ENCODE data around the gene SSBP4.

SSBP4 gene

GRCh38 chr19:18446811-18447359 lies 27.7 kb downstream of the SSBP4 start:
- DNase-seq: no peak

DNA sequence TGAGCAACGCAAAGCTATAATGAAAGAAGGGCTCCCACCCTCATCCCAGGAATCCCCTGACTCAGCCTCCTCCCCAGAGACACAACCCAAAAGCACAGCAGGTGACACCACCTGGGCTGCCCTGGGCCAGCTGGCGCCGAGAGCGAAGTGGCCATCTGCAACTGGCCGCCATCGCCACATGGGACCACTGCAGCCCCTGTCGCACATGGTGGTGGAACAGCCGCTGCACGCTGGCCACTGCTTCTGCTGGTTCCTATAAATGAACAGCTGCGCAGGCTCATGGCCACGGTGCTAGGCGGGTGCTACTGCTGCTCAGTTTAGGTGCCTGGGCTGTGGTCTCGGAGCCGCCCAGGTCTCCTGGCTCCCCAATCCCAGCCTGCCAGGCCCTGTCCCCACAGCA lies 30.4 kb downstream of the SSBP4 start:
- DNase-seq: no peak

DNA sequence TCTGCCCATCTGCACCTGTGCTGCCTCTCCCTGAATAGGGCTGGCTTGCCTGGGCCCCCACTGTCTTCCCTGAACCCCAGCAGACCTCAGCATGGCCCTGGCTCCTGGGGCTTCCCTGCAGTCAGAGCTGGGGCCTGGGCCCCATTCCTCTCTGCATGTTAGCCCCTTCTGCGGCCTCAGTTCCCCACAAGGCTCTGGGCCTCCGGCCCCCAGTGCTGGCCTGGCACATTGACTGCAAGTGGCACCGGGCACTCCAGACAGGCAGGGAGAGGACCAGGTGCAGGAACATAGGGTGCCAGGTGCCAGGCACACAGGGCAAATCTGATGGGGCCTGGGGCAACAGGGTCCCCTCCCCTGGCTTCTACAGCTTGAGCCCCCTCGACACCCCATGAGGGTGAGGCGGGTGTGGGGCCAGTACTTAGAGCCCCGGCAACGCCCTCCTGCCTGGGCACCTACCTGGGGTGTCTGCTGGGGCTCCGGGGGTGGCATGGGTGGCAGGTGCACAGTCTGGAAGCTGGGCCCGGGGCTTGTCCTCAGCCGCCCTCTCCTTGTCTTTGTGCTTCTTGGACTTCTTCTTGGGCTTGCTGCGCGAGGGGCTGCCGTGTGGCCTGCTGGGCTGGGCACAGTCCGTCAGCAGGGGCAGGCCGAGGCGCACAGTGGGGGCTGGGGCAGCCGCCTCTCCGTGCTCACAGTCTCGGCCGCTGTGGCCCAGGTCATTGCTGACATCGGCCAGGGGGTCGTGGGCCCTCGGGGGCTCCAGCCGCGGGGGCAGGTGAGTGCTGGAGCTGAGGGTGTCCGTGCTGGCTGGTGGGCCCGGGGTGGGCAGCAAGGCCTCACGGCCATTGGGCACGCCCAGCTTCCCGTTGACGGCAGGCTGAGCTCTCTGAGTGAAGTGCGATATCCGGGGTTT lies 31.1 kb downstream of the SSBP4 start:
- no peak for DNase-seq

- DNase-seq: peak; percentile 92
These were observed 32.0 kb downstream of the SSBP4 start for GRCh38 chr19:18450931-18451836.

GRCh38 chr19:18452386-18452785 lies 33.2 kb downstream of the SSBP4 start:
- no peak for DNase-seq

DNA sequence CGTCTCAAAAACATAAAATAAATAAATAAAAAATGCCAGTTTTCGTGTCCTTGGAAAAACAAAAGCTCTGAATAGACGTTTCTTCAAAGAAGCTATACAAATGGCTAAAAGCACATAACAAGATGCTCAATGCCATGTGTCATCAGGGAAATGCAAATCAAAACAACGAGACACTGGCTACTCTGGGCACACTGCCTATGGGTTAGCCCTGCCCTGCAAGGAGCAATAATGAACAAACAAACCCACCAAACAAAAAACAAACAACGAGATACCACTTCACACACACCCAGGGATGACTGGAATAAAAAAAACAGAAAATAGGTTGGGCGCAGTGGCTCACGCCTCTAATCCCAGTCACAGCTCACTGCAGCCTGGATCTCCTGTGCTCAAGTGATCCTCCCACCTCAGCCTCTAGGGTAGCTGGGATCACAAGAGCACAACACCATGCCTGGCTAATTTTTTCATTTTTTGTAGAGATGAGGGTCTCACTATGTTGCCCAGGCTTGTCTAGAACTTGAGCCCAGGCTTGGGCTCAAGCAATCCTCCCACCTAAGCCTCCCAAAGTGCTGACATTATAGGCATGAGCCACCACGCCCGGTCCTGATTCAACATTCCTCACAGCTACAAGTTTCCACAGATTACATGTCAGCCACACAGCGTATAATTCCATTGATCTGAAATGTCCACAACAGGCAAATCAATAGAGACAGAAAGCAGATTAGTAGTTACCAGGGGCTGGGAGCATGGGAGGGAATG lies 34.2 kb downstream of the SSBP4 start:
- DNase-seq: no peak

DNA sequence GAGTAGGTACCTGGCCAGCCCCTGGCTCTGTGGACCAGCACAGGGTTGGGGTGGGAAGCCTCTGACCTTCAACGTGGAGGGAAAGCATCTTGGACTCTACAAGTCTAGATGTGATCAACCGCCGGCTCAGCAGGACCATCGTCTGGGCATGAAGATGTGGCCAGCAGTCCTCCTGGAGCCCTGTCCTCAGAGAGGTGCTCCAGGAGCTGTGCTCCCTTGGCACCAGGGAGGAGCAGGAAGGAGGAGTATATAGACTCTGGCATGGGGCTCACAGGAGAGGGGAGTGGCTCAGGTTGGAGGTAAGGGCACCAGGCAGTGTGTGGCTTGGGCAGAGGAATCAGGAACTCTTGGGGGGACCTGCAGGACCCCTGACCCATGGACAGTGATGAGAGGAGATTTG lies 37.1 kb downstream of the SSBP4 start:
- DNase-seq: no peak

DNA sequence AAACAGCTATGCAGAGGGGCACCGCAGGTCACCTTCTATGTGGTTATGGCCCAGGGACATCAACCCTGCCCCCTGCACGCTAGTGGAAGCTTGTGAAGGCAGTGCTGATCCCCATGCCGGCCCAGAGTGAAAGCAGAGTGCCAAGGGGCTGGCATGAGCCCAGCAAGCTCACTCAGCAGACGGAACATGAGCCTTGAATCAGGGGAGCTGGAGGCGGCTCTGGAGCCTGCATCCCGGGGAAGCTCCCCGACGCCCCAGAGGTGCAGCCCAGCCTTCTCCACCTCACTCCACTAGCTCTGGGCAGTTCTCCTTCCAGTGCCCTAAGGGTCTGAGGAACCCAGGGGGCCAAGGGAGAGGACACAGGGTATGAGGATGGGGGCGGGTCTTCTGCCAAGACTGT lies 37.8 kb downstream of the SSBP4 start:
- DNase-seq: no peak

GRCh38 chr19:18457483-18458331 lies 38.5 kb downstream of the SSBP4 start:
- no peak for DNase-seq

DNA sequence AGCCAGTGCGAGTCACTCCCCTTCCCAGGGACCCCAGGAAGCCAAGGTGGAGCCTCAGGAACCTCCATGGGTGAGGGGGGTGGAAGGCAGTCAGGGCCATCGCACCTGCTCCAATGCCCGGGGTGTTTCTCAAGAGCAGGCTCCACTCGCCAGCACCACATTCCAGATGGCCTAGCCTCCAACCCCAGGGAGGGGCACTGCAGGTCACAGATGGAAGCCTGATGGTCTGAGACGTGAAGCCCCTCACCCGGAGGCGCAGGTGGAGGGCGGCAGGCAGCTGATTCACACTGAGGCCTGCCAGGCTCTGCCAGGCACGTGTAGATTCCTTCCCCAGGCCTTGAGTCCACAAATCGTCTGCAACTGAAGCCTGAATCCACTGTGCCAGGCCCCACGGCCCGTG lies 41.7 kb downstream of the SSBP4 start:
- no peak for DNase-seq

DNA sequence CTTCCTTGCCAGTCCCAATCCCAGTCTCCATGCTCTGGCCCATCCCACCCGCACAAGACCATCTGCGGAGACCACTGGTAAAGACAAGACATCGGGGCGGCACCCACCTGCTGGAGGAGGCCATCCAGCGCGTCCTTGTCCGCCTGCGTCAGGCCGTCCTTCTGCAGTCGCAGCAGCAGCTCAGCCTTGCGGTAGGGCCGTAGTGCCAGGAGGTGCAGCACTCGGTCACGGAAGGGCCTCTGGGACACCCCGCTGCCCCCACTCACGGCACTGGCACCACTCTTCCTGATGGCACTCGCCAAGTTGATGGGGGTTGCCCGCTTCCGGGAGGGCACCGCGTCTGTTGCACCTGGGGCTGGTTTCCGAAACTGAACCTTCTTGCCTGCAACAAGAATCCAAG lies 42.3 kb downstream of the SSBP4 start:
- DNase-seq: no peak

DNA sequence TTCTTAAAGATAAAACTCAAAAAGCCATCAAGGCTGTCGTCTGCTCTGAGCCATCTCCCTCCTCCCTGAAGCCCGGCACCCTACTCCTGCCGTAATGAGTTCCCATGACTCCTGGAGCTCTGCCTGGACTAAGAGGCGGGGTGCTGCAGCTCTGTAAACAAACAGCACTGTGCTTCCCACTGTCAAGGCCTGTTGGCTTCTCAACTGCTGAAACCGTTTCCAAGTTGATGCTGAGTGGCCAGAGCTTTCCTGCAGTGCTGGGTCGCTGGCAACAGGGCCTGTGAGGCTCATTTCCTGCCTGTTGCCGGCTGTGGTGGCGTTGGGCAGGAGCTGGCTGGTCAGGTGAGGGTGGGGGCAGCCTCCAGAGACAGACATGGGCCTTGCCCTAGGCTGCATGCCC lies 45.4 kb downstream of the SSBP4 start:
- no peak for DNase-seq

GRCh38 chr19:18465214-18465963 lies 46.2 kb downstream of the SSBP4 start:
- DNase-seq: no peak

GRCh38 chr19:18465964-18466339 lies 46.8 kb downstream of the SSBP4 start:
- DNase-seq: no peak

DNA sequence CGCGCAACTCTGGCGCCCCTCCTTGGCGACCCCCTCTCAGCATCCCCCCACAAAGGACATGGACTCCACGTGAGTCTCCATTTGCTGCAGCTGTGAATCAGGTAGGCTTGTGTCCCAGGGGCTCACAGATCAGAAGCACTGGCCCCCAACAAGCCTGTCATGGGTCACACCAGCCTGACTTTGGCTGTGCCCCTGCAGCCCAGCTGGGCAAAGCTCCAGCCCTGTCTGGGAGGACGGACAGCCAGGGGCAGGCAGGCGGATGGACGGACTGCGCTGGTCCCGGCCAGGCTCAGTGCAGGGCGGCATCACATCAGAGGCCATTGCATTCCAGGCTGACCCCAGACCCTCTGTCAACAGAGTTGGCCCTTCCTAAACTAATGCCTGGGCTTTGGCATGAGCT lies 47.2 kb downstream of the SSBP4 start:
- no peak for DNase-seq

DNA sequence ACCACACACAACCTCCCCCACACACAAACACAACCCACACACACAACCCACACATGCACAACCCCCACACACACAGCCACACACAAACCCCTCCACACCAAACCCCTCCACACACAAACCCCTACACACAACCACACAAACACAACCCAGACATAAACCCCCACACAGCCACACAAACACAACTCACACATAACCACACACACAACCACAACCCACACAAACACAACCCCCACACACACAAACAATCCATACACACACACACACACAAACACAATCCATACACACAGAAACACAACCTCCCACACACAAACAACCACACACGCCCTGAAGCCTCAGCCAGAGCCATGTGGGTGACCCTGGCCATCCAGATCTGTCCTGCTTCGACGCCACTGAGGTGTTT lies 48.8 kb downstream of the SSBP4 start:
- DNase-seq: no peak

- DNase-seq: no peak
These were observed 49.3 kb downstream of the SSBP4 start for GRCh38 chr19:18468517-18468916.

- DNase-seq: peak; percentile 80
These were observed 50.1 kb downstream of the SSBP4 start for GRCh38 chr19:18469069-18469846.

DNA sequence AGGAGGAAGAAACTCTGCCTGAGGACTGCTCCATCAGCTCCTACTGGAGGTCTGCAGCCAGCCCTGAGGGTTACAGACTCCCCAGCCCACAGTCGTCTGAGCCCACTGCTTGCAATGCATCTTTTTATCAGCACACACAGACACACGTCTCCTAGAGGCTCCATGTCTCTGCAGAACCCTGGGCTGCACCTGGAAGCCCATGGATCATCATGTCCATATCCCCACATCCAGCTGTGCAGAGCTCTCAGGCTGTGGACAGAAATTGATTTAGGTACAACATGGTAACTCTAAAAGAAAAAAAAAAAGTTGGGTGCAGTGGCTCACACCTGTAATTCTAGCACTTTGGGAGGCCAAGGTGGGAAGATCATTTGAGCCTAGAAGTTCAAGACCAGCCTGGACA lies 51.6 kb downstream of the SSBP4 start:
- no peak for DNase-seq

DNA sequence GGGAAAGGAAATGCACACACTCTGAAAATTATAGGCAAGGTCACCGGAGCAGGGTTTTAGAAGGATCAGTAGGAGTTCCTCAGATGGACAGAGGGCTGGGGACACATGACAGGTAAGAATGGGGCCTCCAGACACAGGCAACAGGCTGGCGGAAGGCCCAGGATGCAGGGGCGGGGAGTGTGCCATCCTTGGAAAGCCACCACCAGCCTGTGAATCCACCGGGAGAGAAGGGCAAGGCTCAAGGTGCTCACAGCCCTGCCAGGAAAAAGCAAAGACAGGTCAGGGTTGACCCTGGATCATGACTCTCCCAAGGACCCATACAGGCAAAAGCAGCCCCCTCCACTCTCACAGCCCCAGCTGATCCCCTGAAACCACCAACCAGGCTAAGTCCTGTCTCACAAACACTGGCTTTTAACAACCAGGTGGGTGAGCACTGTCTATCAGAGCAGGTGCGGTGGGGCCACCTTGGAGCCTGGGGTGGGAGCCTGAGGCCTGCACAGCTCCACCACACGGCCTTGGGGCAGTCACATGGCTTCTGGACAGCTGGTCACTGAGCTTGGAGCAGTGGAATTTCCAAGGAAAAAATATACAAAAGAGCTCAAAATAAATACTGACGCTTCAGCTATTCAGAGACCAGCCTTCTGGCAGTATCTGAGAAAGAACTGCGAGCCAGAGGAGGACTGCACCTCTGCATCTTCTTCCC lies 54.0 kb downstream of the SSBP4 start:
- DNase-seq: no peak
